WTC11 (cell line): ENCODE results near the gene RCBTB2. TPM values are rescaled to one million over a fixed set of nuclear protein-coding genes. Genes with fewer than 3 reads are reported as not detected.
A peak's percentile ranks its signal among the peaks of the same experiment; 100 is the strongest.
"Not testable (repeated sequence)": the region's sequence is repeated elsewhere in the genome, so short reads cannot be mapped to it uniquely, and the experiment has no call there.

Source experiments
- ATAC-seq: fragments of 200-7000 bp; cut with Tn5 transposase; 2 replicates; pipeline ENCODE4 v1.10.0; 2021; ENCODE audit warnings: mild to moderate bottlenecking, moderate library complexity
- CTCF ChIA-PET: fragments of 300-600 bp; sonication (Branson Sonifier 250); formaldehyde crosslinking; loops from one replicate; lab custom pipeline; 2021; ENCODE audit warnings: antibody characterized with exemption; lab: Charles Lee
- POLR2A ChIA-PET: fragments of 350-600 bp; sonication (Branson Sonifier 250); formaldehyde crosslinking; loops from one replicate; lab custom pipeline; 2021; ENCODE audit warnings: antibody characterized with exemption; lab: Charles Lee
- DNase-seq: peaks from one replicate; pipeline ENCODE4 v3.0.0; 2021; ENCODE audit warnings: low spot score
- H3K27ac Mint-ChIP-seq: 2 replicates; pipeline ENCODE4 v1.8.0; 2021; ENCODE audit warnings: mixed read lengths
- H3K27me3 Mint-ChIP-seq: 2 replicates; pipeline ENCODE4 v1.8.0; 2021; ENCODE audit warnings: low read depth, mild to moderate bottlenecking, moderate library complexity, mixed read lengths
- H3K36me3 Mint-ChIP-seq: 2 replicates; pipeline ENCODE4 v1.8.0; 2021; ENCODE audit warnings: mixed read lengths
- H3K4me1 Mint-ChIP-seq: 2 replicates; pipeline ENCODE4 v1.8.0; 2022; ENCODE audit warnings: mixed read lengths
- H3K4me3 Mint-ChIP-seq: 2 replicates; pipeline ENCODE4 v1.8.0; 2021; ENCODE audit warnings: mild to moderate bottlenecking, moderate library complexity, mixed read lengths
- H3K9me3 Mint-ChIP-seq: 2 replicates; pipeline ENCODE4 v1.8.0; 2021; ENCODE audit warnings: mixed read lengths
- ATF3 ChIP-seq: sonication (generic); formaldehyde crosslinking; conservative IDR thresholded peaks from 2 replicates; pipeline ENCODE4 v1.8.1; 2022; ENCODE audit warnings: mild to moderate bottlenecking, missing genetic modification reagents
- HMGA2 ChIP-seq: fragments of 250-450 bp; sonication (Bioruptor Pico); IDR thresholded peaks from 2 replicates; pipeline ENCODE4 v1.4.0; 2021; ENCODE audit warnings: mild to moderate bottlenecking, moderate library complexity
- MYBL2 ChIP-seq: sonication (generic); formaldehyde crosslinking; IDR thresholded peaks from 2 replicates; pipeline ENCODE4 v1.8.1; 2023; ENCODE audit warnings: mild to moderate bottlenecking, moderate library complexity, missing genetic modification reagents
- NR3C1 ChIP-seq: sonication (generic); formaldehyde crosslinking; conservative IDR thresholded peaks from 2 replicates; pipeline ENCODE4 v1.8.1; 2023; ENCODE audit warnings: low read depth, mild to moderate bottlenecking, missing genetic modification reagents
- OVOL2 ChIP-seq: fragments of 250-450 bp; sonication (Bioruptor Pico); IDR thresholded peaks from 2 replicates; pipeline ENCODE4 v1.9.0; 2021; ENCODE audit warnings: mild to moderate bottlenecking, borderline replicate concordance
- PRRX2 ChIP-seq: fragments of 250-450 bp; sonication (Bioruptor Pico); IDR thresholded peaks from 2 replicates; pipeline ENCODE4 v1.8.0; 2021; ENCODE audit warnings: mild to moderate bottlenecking
- STAT6 ChIP-seq: sonication (generic); formaldehyde crosslinking; conservative IDR thresholded peaks from 2 replicates; pipeline ENCODE4 v1.8.1; 2023; ENCODE audit warnings: mild to moderate bottlenecking, low read depth, missing genetic modification reagents, moderate library complexity
- TEAD4 ChIP-seq: sonication (generic); formaldehyde crosslinking; IDR thresholded peaks from 2 replicates; pipeline ENCODE4 v1.8.0; 2022; ENCODE audit warnings: mild to moderate bottlenecking, missing genetic modification reagents
- TP53 ChIP-seq: sonication (generic); formaldehyde crosslinking; IDR thresholded peaks from 2 replicates; pipeline ENCODE4 v1.8.1; 2023; ENCODE audit warnings: mild to moderate bottlenecking, missing genetic modification reagents
- USF1 ChIP-seq: sonication (generic); formaldehyde crosslinking; IDR thresholded peaks from 2 replicates; pipeline ENCODE4 v1.8.0; 2022; ENCODE audit warnings: mild to moderate bottlenecking, missing genetic modification reagents
- ZNF671 ChIP-seq: fragments of 250-450 bp; sonication (Bioruptor Pico); IDR thresholded peaks from 2 replicates; pipeline ENCODE4 v1.8.0; 2021; ENCODE audit warnings: mild to moderate bottlenecking
- total RNA-seq: library from RNA; stranded (reverse); gene quantifications from 3 replicates; pipeline ENCODE4 v1.2.3, GENCODE V29; 2021
- TF ChIP-seq, protein P1 (sequence below): fragments of 200-600 bp; IDR thresholded peaks from 2 replicates; pipeline ENCODE4 v1.8.0; 2022; ENCODE audit warnings: antibody characterized with exemption
- TF ChIP-seq, protein P2 (sequence below): sonication (generic); formaldehyde crosslinking; IDR thresholded peaks from 2 replicates; pipeline ENCODE4 v1.8.1; 2023; ENCODE audit warnings: mild to moderate bottlenecking, moderate library complexity, missing genetic modification reagents

RCBTB2 gene
- total RNA-seq, 1 experiment from 2014 or later: 6.6 TPM

GRCh38 chr13:48580185-48580803 is 47.4 kb upstream of the RCBTB2 start:
- Mint-ChIP-seq H3K36me3 (no peaks in the 10 kb centered on the region), H3K9me3 (no peaks in the 10 kb centered on the region; the same call in 1 of the 2 replicates), H3K27me3 (no peaks in the 10 kb centered on the region), H3K4me1 (peaks cover 5% of the 10 kb centered on the region), H3K4me3 (no peak overlapping the region), H3K27ac (no peak overlapping the region)
- POLR2A ChIA-PET: interaction anchor here (0.6 to 1.0 kb wide), 5 partner anchors 14 to 453 kb away, joined by 3 to 4 read pairs (median 3); partner anchors contain the start of gene ITM2B
- DNase-seq (peak; percentile 71), ATAC-seq (peak; percentile 53)
- TF ChIP-seq, protein P1, sequence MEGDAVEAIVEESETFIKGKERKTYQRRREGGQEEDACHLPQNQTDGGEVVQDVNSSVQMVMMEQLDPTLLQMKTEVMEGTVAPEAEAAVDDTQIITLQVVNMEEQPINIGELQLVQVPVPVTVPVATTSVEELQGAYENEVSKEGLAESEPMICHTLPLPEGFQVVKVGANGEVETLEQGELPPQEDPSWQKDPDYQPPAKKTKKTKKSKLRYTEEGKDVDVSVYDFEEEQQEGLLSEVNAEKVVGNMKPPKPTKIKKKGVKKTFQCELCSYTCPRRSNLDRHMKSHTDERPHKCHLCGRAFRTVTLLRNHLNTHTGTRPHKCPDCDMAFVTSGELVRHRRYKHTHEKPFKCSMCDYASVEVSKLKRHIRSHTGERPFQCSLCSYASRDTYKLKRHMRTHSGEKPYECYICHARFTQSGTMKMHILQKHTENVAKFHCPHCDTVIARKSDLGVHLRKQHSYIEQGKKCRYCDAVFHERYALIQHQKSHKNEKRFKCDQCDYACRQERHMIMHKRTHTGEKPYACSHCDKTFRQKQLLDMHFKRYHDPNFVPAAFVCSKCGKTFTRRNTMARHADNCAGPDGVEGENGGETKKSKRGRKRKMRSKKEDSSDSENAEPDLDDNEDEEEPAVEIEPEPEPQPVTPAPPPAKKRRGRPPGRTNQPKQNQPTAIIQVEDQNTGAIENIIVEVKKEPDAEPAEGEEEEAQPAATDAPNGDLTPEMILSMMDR: peak; percentile 55; the same call in 1 of the 2 replicates
- TF ChIP-seq TEAD4 (CRISPR knock-in tag): no peak
- CTCF ChIA-PET: interaction anchor here (0.5 to 3.4 kb wide), 40 partner anchors 10 to 1992 kb away, joined by 3 to 39 read pairs (median 3); partner anchors contain the start of genes CYSLTR2, MED4, NUDT15 and RCBTB2

- ChIA-PET POLR2A (interaction anchor here (0.6 to 1.0 kb wide), 5 partner anchors 14 to 453 kb away, joined by 3 to 4 read pairs (median 3); partner anchors contain the start of gene ITM2B), CTCF (interaction anchor here (0.6 to 3.4 kb wide), 38 partner anchors 9 to 807 kb away, joined by 3 to 39 read pairs (median 3); partner anchors contain the start of genes CYSLTR2, MED4, NUDT15 and RCBTB2)
- H3K4me1 Mint-ChIP-seq, H3K4me3 Mint-ChIP-seq, H3K27ac Mint-ChIP-seq, H3K36me3 Mint-ChIP-seq, H3K27me3 Mint-ChIP-seq, ATAC-seq, H3K9me3 Mint-ChIP-seq, DNase-seq: not testable (repeated sequence)
Observed at GRCh38 chr13:48579919-48580180, 47.0 kb upstream of the RCBTB2 start.

DNA sequence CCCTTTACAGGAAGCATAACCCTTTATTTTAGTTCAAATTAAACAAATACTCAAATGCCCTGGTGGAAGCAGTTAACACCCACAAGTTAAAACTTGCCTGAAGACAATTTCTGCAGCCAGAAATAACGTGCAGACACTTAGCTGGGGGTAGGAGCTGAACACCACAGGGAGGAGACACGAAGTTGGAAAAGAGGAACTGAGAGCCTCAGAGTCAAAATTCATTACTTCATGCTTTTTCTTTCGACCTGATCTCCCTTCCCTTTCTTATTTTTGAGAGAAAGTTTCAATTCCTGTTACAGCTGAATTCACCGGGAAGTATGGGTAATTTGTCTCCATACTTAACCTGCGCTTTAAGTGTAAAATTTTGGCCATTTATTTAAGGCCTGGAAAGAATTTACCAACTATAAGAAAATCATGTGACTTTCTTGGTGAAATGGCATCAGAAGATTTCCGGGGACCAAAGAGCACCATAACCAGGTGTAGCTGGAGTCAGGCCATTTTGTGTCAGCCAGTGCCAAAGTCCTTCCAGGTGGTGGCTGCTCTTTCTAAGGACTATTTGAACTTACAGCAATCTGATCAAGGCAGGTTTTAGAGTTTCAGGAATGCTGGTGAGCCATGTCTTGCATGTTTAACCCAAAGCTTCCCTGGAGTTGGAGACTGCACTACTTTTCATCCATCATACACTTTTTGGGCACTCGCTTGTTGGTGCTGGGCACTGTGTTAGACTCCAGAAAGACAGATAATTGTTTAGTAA is 46.5 kb upstream of the RCBTB2 start:
- TF ChIP-seq MYBL2: no peak
- no peak for TF ChIP-seq HMGA2 (CRISPR knock-in tag)
- no peak for TF ChIP-seq PRRX2
- TF ChIP-seq USF1 (CRISPR knock-in tag): no peak
- POLR2A ChIA-PET: interaction anchor here (0.6 to 1.0 kb wide), 5 partner anchors 15 to 452 kb away, joined by 3 to 4 read pairs (median 3); partner anchors contain the start of gene ITM2B
- DNase-seq: no peak
- CTCF ChIA-PET: interaction anchor here (0.6 to 3.4 kb wide), 39 partner anchors 9 to 806 kb away, joined by 3 to 39 read pairs (median 3); partner anchors contain the start of genes CYSLTR2, MED4, NUDT15 and RCBTB2
- no peak overlapping the region for H3K27ac Mint-ChIP-seq
- peaks cover 5% of the 10 kb centered on the region for H3K4me1 Mint-ChIP-seq
- no peaks in the 10 kb centered on the region; the same call in 1 of the 2 replicates for H3K9me3 Mint-ChIP-seq
- no peaks in the 10 kb centered on the region for H3K27me3 Mint-ChIP-seq
- H3K36me3 Mint-ChIP-seq: no peaks in the 10 kb centered on the region
- ATAC-seq: no peak
- no peak overlapping the region for H3K4me3 Mint-ChIP-seq

DNA sequence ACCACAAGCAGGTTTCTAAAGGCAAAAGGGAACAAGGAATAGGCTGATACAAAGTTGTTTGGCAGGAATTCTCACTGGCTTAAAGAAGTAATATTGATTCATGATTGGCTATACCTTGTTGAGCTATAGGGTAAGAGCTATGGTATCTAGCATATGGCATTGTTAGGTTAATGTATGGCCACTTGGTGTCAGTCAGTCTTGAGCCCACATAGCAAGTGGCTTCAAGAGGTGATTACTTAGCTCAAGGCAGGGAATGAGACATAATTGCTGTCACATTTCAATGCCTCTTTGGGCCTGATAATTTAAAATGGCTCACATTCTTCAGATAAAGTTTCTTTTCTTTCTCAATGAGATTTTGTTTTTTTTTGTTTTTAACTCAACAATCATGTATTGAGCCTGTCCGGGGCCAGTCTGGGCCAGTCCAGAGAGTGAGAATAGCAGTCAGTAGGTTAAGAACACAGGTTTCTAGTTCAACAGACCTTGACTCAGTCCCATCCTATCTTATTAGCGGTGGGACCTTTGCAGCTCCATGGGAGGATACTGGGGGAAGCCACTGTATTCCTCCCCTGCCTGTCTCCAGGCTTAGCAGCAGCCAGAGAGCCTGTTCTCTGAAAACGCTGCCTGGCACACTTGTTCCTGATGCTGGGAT is 45.8 kb upstream of the RCBTB2 start:
- Mint-ChIP-seq H3K9me3 (no peaks in the 10 kb centered on the region; the same call in 1 of the 2 replicates), H3K4me3 (no peak overlapping the region), H3K36me3 (no peaks in the 10 kb centered on the region), H3K4me1 (peaks cover 5% of the 10 kb centered on the region), H3K27ac (no peak overlapping the region), H3K27me3 (no peaks in the 10 kb centered on the region)
- ChIA-PET CTCF (interaction anchor here (1.3 to 3.4 kb wide), 6 partner anchors 12 to 451 kb away, joined by 3 to 39 read pairs (median 4); no protein-coding TSS in a partner anchor), POLR2A (no interaction called here)
- ATAC-seq (no peak), DNase-seq (no peak)
- no peak for TF ChIP-seq TP53 (CRISPR knock-in tag)
- no peak for TF ChIP-seq OVOL2
- TF ChIP-seq ATF3 (CRISPR knock-in tag): no peak

- POLR2A ChIA-PET: no interaction called here
- ATAC-seq (no peak), DNase-seq (no peak)
- Mint-ChIP-seq H3K9me3 (no peaks in the 10 kb centered on the region; the same call in 1 of the 2 replicates), H3K36me3 (no peaks in the 10 kb centered on the region), H3K4me3 (no peak overlapping the region), H3K27me3 (no peaks in the 10 kb centered on the region), H3K4me1 (peaks cover 5% of the 10 kb centered on the region), H3K27ac (no peak overlapping the region)
- CTCF ChIA-PET: no interaction called here
- TF ChIP-seq TP53 (CRISPR knock-in tag): no peak
- no peak for TF ChIP-seq STAT6 (CRISPR knock-in tag)
- no peak for TF ChIP-seq NR3C1
- no peak for TF ChIP-seq ZNF671 (CRISPR knock-in tag)
- TF ChIP-seq, protein P2, sequence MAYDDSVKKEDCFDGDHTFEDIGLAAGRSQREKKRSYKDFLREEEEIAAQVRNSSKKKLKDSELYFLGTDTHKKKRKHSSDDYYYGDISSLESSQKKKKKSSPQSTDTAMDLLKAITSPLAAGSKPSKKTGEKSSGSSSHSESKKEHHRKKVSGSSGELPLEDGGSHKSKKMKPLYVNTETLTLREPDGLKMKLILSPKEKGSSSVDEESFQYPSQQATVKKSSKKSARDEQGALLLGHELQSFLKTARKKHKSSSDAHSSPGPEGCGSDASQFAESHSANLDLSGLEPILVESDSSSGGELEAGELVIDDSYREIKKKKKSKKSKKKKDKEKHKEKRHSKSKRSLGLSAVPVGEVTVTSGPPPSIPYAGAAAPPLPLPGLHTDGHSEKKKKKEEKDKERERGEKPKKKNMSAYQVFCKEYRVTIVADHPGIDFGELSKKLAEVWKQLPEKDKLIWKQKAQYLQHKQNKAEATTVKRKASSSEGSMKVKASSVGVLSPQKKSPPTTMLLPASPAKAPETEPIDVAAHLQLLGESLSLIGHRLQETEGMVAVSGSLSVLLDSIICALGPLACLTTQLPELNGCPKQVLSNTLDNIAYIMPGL (CRISPR knock-in tag): no peak
Observed at GRCh38 chr13:48576448-48577010, 43.6 kb upstream of the RCBTB2 start.
